Spleen (tissue), 11 donors: ENCODE data around the gene PRDM5. TPM values are rescaled to one million over a fixed set of nuclear protein-coding genes. Genes with fewer than 3 reads are reported as not detected.

Experiments
- DNase-seq: peaks from one replicate; pipeline ENCODE4 v3.0.0-alpha.2; 2020
- H3K27ac ChIP-seq, 8 donors: fragments of 200-600 bp; sonication (generic) in 7 of 8; 1 replicate in 4 of 8; 2 replicates in 4 of 8; pipeline versions ENCODE4 v1.5.0 to v1.8.0; 2016 to 2021; ENCODE audit warnings: inconsistent platforms in 4 of 8, mild to moderate bottlenecking in 4 of 8, moderate library complexity in 1 of 8
- H3K27me3 ChIP-seq, 7 donors: fragments of 200-600 bp; sonication (generic) in 6 of 7; replicated peaks in 1 of 7; 1 replicate in 4 of 7; 2 replicates in 3 of 7; pipeline versions ENCODE4 v1.5.0 to v1.8.0; 2016 to 2021; ENCODE audit warnings: inconsistent platforms in 3 of 7, mild to moderate bottlenecking in 1 of 7
- H3K36me3 ChIP-seq, 6 donors: fragments of 200-600 bp; sonication (generic) in 5 of 6; 1 replicate in 4 of 6; 2 replicates in 2 of 6; pipeline versions ENCODE4 v1.5.0 to v1.8.0; 2016 to 2021; ENCODE audit warnings: inconsistent platforms in 2 of 6
- H3K4me1 ChIP-seq, 6 donors: fragments of 200-600 bp; sonication (generic) in 5 of 6; 1 replicate in 3 of 6; 2 replicates in 3 of 6; pipeline versions ENCODE4 v1.5.0 to v1.8.0; 2016 to 2021; ENCODE audit warnings: inconsistent platforms in 3 of 6
- H3K4me3 ChIP-seq, 8 donors: fragments of 200-600 bp; sonication (generic) in 7 of 8; 1 replicate in 4 of 8; 2 replicates in 4 of 8; pipeline versions ENCODE4 v1.5.0 to v1.8.0; 2016 to 2021; ENCODE audit warnings: inconsistent platforms in 4 of 8, mild to moderate bottlenecking in 4 of 8, moderate library complexity in 2 of 8
- H3K9me3 ChIP-seq, 8 donors: fragments of 200-600 bp; sonication (generic) in 7 of 8; 1 replicate in 4 of 8; 2 replicates in 4 of 8; pipeline versions ENCODE4 v1.5.0 to v1.8.0; 2016 to 2021; ENCODE audit warnings: inconsistent platforms in 4 of 8
- POLR2A ChIP-seq, 3 donors: fragments of 450-650 bp; IDR thresholded peaks; one replicate each; pipeline ENCODE4 v1.5.1; 2017; ENCODE audit warnings: antibody characterized with exemption in 3 of 3, mild to moderate bottlenecking in 1 of 3
- POLR2AphosphoS5 ChIP-seq, 3 donors: sonication (generic); formaldehyde crosslinking; IDR thresholded peaks; one replicate each; pipeline ENCODE4 v1.5.1; 2017; ENCODE audit warnings: antibody characterized with exemption in 3 of 3
- WGBS, 5 donors: extraction: QIAGEN DNeasy Blood & Tissue Kit in 3 of 5; methylation state at CpG; one replicate each; pipeline versions ENCODE4 v1.1.5 to v1.1.7; 2013 to 2018; 5-methylcytosine and 5-hydroxymethylcytosine counted together
- intact Hi-C: fragments of 100-400 bp; cut with DNase I; formaldehyde crosslinking; loops from one replicate; pipeline ENCODE4 v1.15.0; 2023; ENCODE audit warnings: low total_unique reads
- polyA plus RNA-seq, 3 donors: library from polyadenylated mRNA; stranded (reverse); fragments of 200-250 nt; gene quantifications; one replicate each; pipeline ENCODE4 v1.2.1, GENCODE V29; 2013
- total RNA-seq, 7 donors: library from RNA; depleted of rRNA in 3 of 7; stranded (reverse); fragments of >200 nt in 3 of 7; fragmentation: NEBNext Ultra II Directional in 4 of 7; extraction: Animal tissue kit (Norgen Biotek cat#: 25700) in 4 of 7; gene quantifications; one replicate each; pipeline versions ENCODE4 v1.1.0 to v1.2.1, GENCODE V29; 2016 to 2021
- TF ChIP-seq, protein P1 (sequence below), 11 experiments: fragments of 200-600 bp in 7 of 11; fragments of 450-650 bp in 4 of 11; sonication (generic) in 4 of 11; IDR thresholded peaks in 8 of 11; conservative IDR thresholded peaks in 3 of 11; 1 replicate in 7 of 11; 2 replicates in 4 of 11; pipeline versions ENCODE4 v1.4.0 to v1.8.0; 2016 to 2021; ENCODE audit warnings: antibody characterized with exemption in 11 of 11, inconsistent platforms in 4 of 11, mild to moderate bottlenecking in 1 of 11
- donor health status: healthy with polysubstance abuse.
- donor health status: DM: no; HTN: no; CAD: no; lungs with moderate emphysema.
- donor health status: DM: no; HTN: no; CAD: no.
- donor health status: Bipolar disorder and iron deficiency.
- donor health status: healthy.
- donor health status: DM: no; HTN: no; CAD: no.
- donor health status: DM: yes; HTN: yes; CAD: no.

PRDM5 gene
- total and polyA plus RNA-seq, 10 donors = 0.50 to 14.5 (median 7.6) TPM

DNA sequence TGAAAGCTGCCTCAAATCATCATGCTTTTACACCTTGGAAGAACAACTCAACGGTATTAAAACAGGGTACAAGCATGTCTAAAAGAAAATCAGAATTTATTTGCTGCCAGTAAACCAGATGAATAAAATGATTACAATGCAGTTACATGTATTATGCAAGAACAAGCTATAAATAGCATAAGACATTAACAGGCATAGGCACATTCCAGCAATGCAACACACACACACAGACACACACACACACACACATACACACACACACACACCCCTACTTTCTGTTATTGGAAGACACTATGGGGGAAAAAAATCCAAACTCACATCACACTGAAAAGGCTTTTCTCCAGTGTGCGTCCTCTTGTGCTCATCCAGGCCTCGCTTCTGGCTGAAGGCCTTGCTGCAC, 212.5 kb downstream of the PRDM5 start:
- Histone ChIP-seq H3K36me3 (no peaks in the 10 kb centered on the region), H3K4me3 (no peak overlapping the region), H3K4me1 (no peaks in the 10 kb centered on the region), H3K27me3 (no peaks in the 10 kb centered on the region), H3K27ac (no peak overlapping the region), H3K9me3 (peaks cover 0 to 11% (median 0%) of the 10 kb centered on the region in 8 donors)
- intact Hi-C loops = loop anchor here (10.0 kb wide), 1 partner anchor 265 kb away; no protein-coding TSS in a partner anchor
- TF ChIP-seq, protein P1, sequence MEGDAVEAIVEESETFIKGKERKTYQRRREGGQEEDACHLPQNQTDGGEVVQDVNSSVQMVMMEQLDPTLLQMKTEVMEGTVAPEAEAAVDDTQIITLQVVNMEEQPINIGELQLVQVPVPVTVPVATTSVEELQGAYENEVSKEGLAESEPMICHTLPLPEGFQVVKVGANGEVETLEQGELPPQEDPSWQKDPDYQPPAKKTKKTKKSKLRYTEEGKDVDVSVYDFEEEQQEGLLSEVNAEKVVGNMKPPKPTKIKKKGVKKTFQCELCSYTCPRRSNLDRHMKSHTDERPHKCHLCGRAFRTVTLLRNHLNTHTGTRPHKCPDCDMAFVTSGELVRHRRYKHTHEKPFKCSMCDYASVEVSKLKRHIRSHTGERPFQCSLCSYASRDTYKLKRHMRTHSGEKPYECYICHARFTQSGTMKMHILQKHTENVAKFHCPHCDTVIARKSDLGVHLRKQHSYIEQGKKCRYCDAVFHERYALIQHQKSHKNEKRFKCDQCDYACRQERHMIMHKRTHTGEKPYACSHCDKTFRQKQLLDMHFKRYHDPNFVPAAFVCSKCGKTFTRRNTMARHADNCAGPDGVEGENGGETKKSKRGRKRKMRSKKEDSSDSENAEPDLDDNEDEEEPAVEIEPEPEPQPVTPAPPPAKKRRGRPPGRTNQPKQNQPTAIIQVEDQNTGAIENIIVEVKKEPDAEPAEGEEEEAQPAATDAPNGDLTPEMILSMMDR (IDR thresholded peaks at IDR 0.05 in 8 of 11, conservative IDR thresholded peaks at IDR 0.05 in 3 of 11) = no peak
- TF ChIP-seq POLR2AphosphoS5 (IDR thresholded peaks at IDR 0.05) (no peak), POLR2A (IDR thresholded peaks at IDR 0.05) (no peak)
- no peak for DNase-seq
- WGBS, 5 donors = 77 to 93% (median 84%) methylated on average over 3 of the region's 3 CpGs

DNA sequence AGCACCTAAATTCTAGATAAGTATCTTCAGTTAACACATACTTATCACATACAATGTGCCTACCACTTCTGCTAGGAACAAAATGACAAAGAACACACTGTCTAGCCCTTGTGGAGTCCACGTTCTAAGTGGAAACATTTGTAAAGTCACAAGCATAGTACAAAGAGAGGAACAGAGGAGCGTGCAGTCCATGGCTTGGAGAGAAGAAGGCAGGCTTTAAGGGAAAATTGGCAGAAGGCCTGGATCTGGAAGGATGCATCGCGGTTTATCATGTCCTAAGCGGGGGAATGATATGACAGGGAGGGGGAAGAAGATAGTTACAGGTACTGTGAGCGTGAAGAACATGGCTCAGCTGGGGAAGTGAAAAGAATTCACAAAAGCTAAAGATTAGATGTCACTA, 218.0 kb downstream of the PRDM5 start:
- 87 to 95% (median 91%) methylated on average over 6 of the region's 6 CpGs for WGBS, 5 donors
- no peaks in the 10 kb centered on the region for H3K4me1 ChIP-seq
- H3K36me3 ChIP-seq = no peaks in the 10 kb centered on the region
- intact Hi-C loops = no loop called here
- no peak for DNase-seq
- H3K27me3 ChIP-seq = no peaks in the 10 kb centered on the region
- H3K27ac ChIP-seq = no peak overlapping the region
- no peak overlapping the region for H3K4me3 ChIP-seq
- peaks cover 0 to 11% (median 0%) of the 10 kb centered on the region in 8 donors for H3K9me3 ChIP-seq
- TF ChIP-seq POLR2A (IDR thresholded peaks at IDR 0.05) = no peak
- TF ChIP-seq, protein P1 (IDR thresholded peaks at IDR 0.05 in 8 of 11, conservative IDR thresholded peaks at IDR 0.05 in 3 of 11) = no peak
- no peak for TF ChIP-seq POLR2AphosphoS5 (IDR thresholded peaks at IDR 0.05)

DNA sequence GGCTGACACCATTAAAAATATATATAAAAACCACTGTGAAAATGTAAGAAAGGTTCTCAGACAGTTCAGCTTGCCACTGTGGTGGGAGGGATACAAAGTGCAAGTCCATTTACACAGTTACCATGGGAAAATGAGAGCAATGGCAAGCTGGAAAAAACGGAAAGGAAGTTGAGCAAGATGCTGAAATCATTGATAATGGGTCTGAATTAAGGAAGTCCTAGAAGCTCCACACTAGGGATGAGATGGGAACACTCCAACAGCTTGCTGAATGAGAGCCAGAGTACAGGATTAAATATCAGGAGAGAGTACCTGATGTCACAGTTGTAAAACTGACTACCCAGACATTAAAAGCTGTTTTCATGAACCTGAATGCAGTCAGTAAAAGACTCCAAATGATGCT, 218.6 kb downstream of the PRDM5 start:
- WGBS, 5 donors = 39 to 79% (median 60%) methylated on average over 1 of the region's 1 CpG
- Histone ChIP-seq H3K36me3 (no peaks in the 10 kb centered on the region), H3K4me3 (no peak overlapping the region), H3K4me1 (no peaks in the 10 kb centered on the region), H3K27ac (no peak overlapping the region), H3K27me3 (no peaks in the 10 kb centered on the region), H3K9me3 (peaks cover 0 to 11% (median 0%) of the 10 kb centered on the region in 8 donors)
- intact Hi-C loops = no loop called here
- DNase-seq = no peak
- TF ChIP-seq POLR2AphosphoS5 (IDR thresholded peaks at IDR 0.05) (no peak), POLR2A (IDR thresholded peaks at IDR 0.05) (no peak)
- TF ChIP-seq, protein P1 (IDR thresholded peaks at IDR 0.05 in 8 of 11, conservative IDR thresholded peaks at IDR 0.05 in 3 of 11) = no peak

DNA sequence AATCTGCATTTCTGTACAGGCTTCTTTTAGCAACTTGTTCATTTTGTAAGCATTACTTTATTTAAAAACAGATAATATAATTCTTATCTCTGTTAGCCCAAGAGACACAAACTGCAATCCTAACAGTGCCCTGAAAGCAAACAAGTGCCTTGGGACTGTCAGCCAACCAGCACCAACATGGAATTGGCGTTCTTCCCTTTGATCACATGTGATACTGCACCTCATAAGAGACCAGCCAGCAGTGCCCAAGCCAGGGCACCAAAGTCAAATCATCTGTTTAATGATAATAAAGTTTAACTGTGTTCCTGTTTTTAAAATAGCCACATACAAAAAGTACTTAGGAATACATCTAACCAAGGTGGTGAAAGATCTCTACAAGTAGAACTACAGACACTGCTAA, 223.2 kb downstream of the PRDM5 start:
- Histone ChIP-seq H3K9me3 (no peaks in the 10 kb centered on the region), H3K27ac (no peak overlapping the region), H3K36me3 (no peaks in the 10 kb centered on the region), H3K4me3 (no peak overlapping the region), H3K27me3 (no peaks in the 10 kb centered on the region), H3K4me1 (no peaks in the 10 kb centered on the region)
- TF ChIP-seq, protein P1 (IDR thresholded peaks at IDR 0.05 in 8 of 11, conservative IDR thresholded peaks at IDR 0.05 in 3 of 11) = no peak
- TF ChIP-seq POLR2AphosphoS5 (IDR thresholded peaks at IDR 0.05) = no peak
- no peak for TF ChIP-seq POLR2A (IDR thresholded peaks at IDR 0.05)
- no peak for DNase-seq
- 74 to 91% (median 81%) methylated on average over 1 of the region's 1 CpG for WGBS, 5 donors
- intact Hi-C loops = no loop called here
